Pulmonary artery endothelial cell (primary cell): Measurements from ENCODE around the gene CIB2. TPM values are rescaled to one million over a fixed set of nuclear protein-coding genes. Genes with fewer than 3 reads are reported as not detected.

Source experiments
- DNase-seq: peaks from one replicate; pipeline ENCODE4 v3.0.0-alpha.2; 2011; ENCODE audit warnings: low read depth, low spot score
- total RNA-seq: library from RNA; depleted of rRNA; stranded (reverse); fragments of >200 nt; gene quantifications from 2 replicates; pipeline ENCODE4 v1.2.3, GENCODE V29; 2014

Gene CIB2
- total RNA-seq, 1 donor from 2014 or later = 1.6 TPM

DNA sequence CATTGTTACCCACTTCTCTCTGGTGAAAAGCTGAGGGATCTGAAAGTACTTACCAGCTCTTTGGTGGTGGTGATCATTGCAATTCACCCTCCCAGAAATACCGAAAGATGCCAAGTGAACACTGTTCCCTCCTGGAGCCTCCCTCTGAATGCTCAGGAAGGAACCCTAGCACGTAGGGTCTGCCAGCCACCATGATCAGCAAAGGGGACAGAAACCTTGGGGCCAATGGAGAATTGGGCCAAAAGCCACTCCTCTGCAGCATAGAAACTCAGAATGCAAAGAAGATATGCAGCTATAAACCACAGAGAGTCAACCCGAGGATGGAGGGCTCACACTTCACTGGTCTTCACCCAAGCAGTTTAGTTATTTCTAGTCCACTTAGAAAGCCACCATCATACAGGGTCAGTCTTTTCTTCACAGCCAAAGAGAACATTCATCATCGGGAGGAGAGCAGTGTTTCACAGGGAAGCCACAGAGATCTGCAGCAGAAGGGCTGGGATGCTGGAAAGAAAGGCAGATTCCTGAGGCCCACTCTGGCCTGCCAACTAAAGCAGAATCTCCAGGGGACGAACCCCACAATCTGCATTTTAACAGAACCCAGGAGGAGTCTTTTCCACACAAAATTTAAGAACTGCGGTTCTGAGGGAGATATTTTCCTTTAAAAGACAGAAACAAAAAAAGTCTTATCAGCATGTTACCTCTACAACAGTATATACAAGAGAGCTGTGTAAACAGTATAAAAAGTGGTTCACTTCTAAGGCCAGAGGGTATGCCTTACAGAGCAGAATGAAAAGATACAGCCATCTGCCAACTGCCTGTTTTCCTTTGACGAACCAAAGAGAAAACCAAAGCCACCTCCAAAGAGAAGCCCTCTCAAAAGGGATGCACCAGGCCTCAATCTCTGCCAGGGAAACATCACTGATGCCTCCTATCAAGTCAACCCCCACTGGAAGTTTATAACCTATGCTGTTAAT is 65.0 kb downstream of the CIB2 start:
- no peak for DNase-seq

DNA sequence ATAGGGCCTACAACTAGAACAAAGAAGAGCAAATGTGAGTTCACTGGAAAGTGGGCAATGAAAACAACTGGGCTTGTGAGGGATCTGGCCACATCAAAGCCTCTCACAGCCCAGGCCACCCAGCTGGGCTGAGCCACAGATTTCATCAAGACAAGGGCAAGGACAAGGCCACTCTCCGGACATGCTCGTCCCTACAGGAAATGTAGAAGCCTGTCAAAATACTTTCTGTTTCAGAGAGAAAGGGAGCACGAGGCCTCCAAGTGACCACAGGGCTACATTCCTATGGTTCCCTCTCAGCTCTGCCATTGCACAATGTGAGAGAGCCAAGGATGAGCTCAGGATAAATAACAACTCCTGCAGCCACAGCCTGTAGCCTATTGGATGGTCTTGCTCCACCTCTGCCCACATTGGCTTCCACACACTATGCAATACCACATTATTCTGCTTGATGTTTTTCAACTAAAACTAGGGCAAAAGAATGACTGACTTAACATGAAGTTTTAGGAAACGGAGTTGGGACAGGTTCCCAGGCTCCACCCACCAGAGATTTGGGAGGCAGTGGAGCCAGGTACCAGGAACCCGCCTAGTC is 65.9 kb downstream of the CIB2 start:
- no peak for DNase-seq

DNA sequence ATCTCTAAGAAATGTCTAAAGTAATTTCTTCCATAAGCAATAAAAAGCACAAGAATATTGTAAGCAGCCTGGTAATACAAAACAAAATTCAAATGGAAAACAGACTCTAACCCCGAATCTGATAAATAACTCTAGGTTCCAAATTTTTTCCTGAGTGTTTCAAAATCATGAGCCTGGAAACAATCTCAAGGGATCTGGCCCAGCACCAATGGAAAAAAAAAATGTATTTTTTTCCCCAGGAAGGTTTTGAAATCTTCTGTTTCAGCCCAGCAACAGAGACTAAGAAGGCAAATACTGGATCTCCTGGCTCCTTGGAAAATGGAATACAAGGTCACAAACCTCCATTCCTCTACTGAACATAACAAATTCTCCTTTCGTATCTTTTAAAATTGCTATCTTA is 66.7 kb downstream of the CIB2 start:
- no peak for DNase-seq

DNA sequence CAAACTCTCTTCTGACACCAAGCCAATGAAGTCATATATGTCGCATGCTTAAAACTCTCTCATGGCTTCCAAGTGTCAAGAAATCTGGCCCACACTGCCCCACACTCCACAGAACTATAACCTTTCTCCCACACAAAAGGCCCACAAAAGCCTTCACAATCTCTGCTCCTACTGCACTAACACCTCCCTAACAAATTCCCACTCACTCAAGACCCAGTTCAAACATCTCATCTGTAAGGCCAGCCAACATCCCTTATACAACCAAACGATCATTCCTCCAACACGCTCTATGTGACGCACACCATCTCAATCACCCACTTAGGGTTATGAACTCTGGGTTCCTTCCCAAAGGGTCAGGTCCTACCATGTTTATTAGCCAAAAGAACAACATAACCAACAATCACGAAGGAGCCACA is 67.3 kb downstream of the CIB2 start:
- no peak for DNase-seq

DNA sequence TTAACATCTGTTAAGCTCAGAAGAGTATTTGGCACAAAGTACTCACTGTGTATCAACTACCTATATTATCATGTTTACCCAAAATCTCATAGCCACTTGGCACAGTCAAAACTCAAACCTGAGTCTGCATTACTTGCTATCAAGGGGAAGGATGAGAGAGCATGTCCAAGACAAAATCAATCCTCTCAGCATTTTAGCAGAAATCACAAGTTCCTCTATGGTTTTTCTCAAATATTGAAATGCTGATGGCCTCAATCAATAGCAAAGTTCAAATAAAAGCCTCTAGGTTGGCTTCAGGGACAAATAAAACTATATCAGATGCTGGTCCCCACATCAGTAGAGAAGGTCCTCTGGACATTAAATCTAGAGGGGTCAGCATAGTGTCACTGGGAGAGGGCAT is 68.0 kb downstream of the CIB2 start:
- DNase-seq = no peak

DNA sequence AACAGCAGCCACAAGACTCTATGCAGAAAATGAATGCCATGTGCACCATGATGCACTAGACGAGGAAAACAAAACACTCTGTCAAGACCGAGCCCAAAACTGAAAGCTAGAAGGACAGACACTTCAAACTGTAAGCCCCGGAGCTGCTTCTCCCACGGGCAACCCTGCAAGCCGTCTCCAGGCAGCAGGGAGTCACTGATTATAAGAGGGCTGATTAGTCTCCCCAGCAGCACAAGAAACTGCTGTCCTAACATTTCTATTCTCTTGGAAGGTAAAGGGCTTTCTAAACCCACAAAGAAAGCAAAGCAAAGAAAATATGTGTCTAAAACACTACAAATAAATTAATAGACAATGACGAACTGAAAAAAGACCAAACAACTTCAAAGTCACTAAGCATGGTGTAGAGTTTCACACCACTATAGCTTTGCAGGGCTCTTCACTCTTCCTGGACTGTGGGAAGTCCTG is 69.2 kb downstream of the CIB2 start:
- no peak for DNase-seq

DNA sequence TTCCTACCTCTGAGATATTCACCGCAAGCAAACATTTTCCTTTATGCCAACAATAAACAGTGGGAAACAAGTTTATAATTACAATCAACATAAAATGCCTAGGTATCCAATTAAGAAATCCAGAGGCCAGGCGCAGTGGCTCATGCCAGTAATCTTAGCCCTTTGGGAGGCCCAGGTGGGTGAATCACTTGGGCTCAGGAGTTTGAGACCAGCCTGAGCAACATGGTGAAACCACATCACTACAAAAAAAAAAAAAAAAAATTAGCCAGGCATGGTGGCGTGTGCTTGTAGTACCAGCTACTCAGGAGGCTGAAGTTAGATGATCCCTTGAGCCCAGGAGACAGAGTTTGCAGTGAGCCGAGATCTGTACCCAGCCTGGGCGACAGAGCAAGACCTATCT is 71.0 kb downstream of the CIB2 start:
- DNase-seq = no peak

DNA sequence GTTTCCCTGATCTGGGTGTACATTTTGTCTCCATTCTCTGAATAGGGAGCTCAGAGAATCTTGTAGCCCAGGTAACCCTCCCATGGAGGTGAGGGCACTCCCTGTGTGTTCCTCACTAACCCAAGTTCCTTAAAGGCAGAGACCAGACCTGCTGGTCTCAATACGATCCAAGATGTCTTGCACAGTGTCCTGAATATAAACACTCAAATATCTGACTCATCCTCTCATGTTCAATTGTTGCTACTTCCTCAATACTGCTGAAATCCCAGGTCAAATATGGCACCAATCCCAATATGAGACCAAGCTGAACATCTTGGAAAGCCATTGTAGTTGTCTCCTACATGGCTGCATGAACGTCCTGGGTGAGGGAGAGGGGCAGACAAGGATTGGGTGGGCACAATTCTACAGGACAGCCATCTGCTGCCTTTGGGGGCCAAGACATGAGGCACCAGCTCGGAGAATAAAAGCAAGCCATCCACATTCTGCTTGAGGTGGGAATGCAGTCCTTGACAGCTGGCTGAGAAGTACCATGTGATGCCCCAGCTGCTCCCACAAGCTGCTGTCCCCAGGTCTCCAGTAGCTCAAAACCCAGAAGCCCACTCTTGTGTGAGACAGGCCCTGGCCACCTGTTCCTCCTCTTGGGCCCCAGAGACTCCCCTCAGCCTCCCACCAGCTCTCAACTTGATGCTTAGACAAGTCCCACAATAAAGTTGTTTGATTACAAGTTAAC is 72.0 kb downstream of the CIB2 start:
- no peak for DNase-seq

DNA sequence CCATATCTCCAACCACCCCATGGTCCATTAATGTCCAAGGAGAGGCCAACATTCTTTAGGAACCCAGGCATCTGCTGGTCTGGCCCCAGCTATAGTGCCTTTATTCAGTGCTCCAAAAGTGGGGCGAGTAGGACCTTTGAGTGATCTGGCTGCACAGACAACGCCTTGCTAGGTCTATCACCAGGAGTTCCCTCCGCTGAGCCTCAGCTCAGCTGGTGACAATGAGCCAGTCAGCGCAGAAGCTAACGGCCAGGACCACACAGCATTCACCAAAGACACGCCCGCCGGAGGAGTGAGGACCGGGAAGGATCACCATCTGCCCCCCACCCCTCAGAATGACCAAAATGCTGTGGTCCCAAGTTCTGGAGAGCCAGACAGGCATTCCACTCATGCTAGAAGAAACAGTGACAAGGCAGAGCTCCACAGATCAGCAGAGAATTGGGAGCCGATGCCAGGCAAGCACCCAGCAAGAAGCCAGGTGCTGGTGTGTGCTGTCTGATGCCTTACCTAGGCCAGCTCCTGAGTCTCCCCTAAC is 72.8 kb downstream of the CIB2 start:
- no peak for DNase-seq

DNA sequence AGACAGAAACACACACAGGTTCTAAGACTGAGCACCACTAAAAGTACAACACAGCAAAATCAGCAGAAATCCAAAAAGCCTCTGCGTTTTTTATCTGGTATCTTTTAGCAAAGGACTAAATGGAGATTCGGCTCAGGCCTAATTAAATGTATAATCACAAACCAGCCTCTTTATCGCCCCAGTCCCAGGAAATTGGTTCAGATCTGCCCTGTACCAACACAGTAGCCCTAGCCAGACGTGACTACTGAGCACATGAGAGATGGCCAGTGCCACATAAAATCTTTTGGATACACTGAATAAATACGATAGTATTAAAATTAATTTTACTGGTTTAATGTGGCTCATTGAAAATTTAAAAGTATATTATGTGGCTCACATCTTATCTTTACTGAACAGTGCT is 73.4 kb downstream of the CIB2 start:
- no peak for DNase-seq

DNA sequence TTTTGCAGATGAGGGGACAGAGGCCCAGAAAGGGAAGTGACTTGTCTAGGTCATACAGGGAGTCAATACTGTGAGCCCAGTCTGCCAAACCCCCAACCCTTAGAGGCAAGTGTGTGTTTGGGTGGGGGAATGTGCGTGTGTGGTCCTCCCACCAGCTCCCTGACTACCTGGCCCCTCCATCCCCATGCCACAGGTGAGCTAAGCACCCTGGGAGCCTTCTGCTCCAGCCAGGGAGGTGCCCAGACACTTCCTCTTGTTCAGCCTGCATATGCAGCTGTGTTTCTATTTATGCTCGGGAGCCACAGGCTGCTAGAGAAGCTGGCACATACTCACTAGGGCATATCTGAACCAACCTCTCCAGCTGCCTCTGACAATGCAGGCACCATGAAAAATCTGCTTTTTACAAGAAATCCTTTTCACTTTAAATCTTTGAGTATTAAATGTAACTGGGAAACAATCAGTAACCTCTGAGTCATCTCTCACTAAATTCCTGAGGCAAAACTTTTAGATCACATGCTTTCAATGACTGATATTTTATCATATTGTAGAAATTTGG is 74.5 kb downstream of the CIB2 start:
- DNase-seq = no peak

DNA sequence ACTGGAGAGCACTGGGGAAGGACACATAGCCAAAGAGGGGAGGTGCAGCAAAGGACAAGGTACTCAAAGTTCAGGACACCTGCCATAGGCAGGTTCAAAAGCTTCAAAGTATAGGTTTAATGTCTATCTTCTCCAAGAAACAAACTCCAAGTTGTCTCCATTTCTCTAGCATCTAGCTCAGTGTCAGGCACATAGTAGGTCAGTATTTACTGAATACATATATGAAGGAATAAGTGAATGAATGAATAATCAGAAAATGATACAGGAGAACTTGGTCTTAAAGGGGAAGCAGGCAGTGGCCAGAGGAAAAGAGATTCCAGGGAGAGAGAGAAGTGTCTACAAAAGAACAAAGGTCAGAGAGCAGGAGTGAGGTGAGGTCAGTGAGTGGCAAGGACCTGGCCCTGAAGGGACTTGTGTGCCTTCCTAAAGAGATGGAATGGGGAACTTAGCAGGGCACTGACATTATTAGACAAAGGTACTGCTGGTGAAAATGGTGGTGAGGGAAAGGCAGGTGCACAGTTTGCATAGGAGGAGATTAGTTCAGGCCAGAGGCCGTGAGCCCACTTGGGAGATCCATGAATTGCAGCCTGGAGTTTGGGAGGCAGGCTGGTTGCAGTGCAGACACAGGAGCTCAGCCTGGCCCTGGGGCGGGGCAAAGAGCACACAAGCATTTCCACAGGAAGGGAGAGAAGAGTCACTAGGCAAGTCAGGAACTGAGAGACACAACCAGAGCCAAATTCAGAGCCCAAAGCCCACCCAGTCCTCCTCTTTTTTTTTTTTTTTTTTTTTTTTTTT is 75.1 kb downstream of the CIB2 start:
- DNase-seq = no peak

DNA sequence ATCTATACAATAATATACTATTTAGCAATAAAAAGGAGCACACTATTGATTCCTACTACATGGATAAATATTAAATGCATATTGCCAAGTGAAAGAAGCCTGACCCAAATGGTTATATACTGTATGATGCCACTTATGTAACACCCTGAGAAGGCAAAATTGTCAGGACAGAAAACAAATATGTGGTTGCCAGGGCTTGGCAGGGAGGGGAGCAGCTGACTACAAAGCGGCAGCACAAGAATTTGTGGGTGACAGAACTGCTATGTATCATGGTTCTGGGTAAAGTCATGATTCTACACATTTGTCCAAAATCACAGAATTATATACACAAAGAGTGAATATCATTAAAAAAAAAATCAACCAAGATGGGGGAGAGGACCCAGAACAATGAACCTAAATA is 76.3 kb downstream of the CIB2 start:
- no peak for DNase-seq

Other genes with a start within 250 kb of the CIB2 start
- 25.7 and 30.9 TPM in 2 replicates for gene TBC1D2B, start 53.7 kb downstream of the CIB2 start, total RNA-seq
- gene SH2D7, start 38.9 kb downstream of the CIB2 start, total RNA-seq = not detected in 2 replicates
- 33.9 and 81.9 TPM in 2 replicates for gene IDH3A, start 17.9 kb upstream of the CIB2 start, total RNA-seq
- not detected in 2 replicates for gene ACSBG1, start 103.1 kb upstream of the CIB2 start, total RNA-seq
- 4.7 and 16.4 TPM in 2 replicates for gene DNAJA4, start 133.1 kb upstream of the CIB2 start, total RNA-seq
- gene SKIC8, start 168.2 kb upstream of the CIB2 start, total RNA-seq = 91.5 and 95.4 TPM in 2 replicates
- gene CRABP1, start 208.9 kb upstream of the CIB2 start, total RNA-seq = not detected in 2 replicates